Ovary (tissue), 3 donors: ENCODE data around the gene AGMO.

Experiments
- CTCF ChIP-seq, 3 donors: fragments of 450-650 bp in 2 of 3; fragments of 200-600 bp in 1 of 3; IDR thresholded peaks; one replicate each; pipeline versions ENCODE4 v1.5.1 to v1.8.0; 2016 to 2022; ENCODE audit warnings: antibody characterized with exemption in 3 of 3, mild to moderate bottlenecking in 1 of 3
- POLR2A ChIP-seq: fragments of 450-650 bp; IDR thresholded peaks from one replicate; pipeline ENCODE4 v1.6.1; 2017; ENCODE audit warnings: antibody characterized with exemption, mild to moderate bottlenecking, moderate library complexity
- donor health status: DM: no; HTN: no; CAD: no.

GRCh38 chr7:15335390-15335789 lies 226.4 kb downstream of the AGMO start:
- TF ChIP-seq CTCF (IDR thresholded peaks at IDR 0.05): no peak
- no peak for TF ChIP-seq POLR2A
